ENCODE results near the gene ESRRA.
A peak's percentile ranks its signal among the peaks of the same experiment; 100 is the strongest.

Gene ESRRA

GRCh38 chr11:64333556-64333955 lies 28.2 kb downstream of the ESRRA start:
- DNase-seq (ENCODE audit: low spot score), result no peak

GRCh38 chr11:64334764-64335735 lies 29.7 kb downstream of the ESRRA start:
- DNase-seq (ENCODE audit: low spot score), result peak; percentile 90

- no peak for DNase-seq (ENCODE audit: low spot score)
These were observed 32.4 kb downstream of the ESRRA start for GRCh38 chr11:64337538-64338249.

- DNase-seq (ENCODE audit: low spot score), result no peak
These were observed 33.4 kb downstream of the ESRRA start for GRCh38 chr11:64338716-64339115.

GRCh38 chr11:64339286-64339685 lies 34.0 kb downstream of the ESRRA start:
- no peak for DNase-seq (ENCODE audit: low spot score)

GRCh38 chr11:64339754-64340408 lies 34.6 kb downstream of the ESRRA start, which contains the start of gene CCDC88B:
Gene CCDC88B, plus strand, starts transcription at chr11:64340204. Its CDS starts 63 bp downstream, at chr11:64340267.
- no peak for DNase-seq (ENCODE audit: low spot score)

- DNase-seq (ENCODE audit: low spot score), result peak; percentile 33
These were observed 35.5 kb downstream of the ESRRA start for GRCh38 chr11:64340671-64341335.

GRCh38 chr11:64341429-64341828 lies 36.1 kb downstream of the ESRRA start:
- no peak for DNase-seq (ENCODE audit: low spot score)

GRCh38 chr11:64341851-64342791 lies 36.8 kb downstream of the ESRRA start:
- peak; percentile 96 for DNase-seq (ENCODE audit: low spot score)

- no peak for DNase-seq (ENCODE audit: low spot score)
These were observed 37.8 kb downstream of the ESRRA start for GRCh38 chr11:64342869-64343745.

- DNase-seq (ENCODE audit: low spot score), result no peak
These were observed 38.6 kb downstream of the ESRRA start for GRCh38 chr11:64343767-64344559.

GRCh38 chr11:64344787-64345186 lies 39.5 kb downstream of the ESRRA start:
- no peak for DNase-seq (ENCODE audit: low spot score)

- DNase-seq (ENCODE audit: low spot score), result no peak
These were observed 42.0 kb downstream of the ESRRA start for GRCh38 chr11:64347193-64347867.

- no peak for DNase-seq (ENCODE audit: low spot score)
These were observed 43.2 kb downstream of the ESRRA start for GRCh38 chr11:64348383-64349024.

GRCh38 chr11:64349025-64349387 lies 43.7 kb downstream of the ESRRA start:
- no peak for DNase-seq (ENCODE audit: low spot score)

GRCh38 chr11:64349404-64349803 lies 44.1 kb downstream of the ESRRA start:
- DNase-seq (ENCODE audit: low spot score), result no peak

GRCh38 chr11:64351136-64351631 lies 45.9 kb downstream of the ESRRA start:
- DNase-seq (ENCODE audit: low spot score), result no peak
